Activated effector memory CD4-positive, alpha-beta T cell treated with Interleukin-2 at 50 U/mL for 16 hours (primary cell): ENCODE measurements around the gene HOGA1.
"Not testable (repeated sequence)": the region's sequence is repeated elsewhere in the genome, so short reads cannot be mapped to it uniquely, and the experiment has no call there.

Source experiments
- DNase-seq: peaks from one replicate; pipeline ENCODE4 v3.0.0-alpha.2; 2020

The HOGA1 gene

GRCh38 chr10:97584060-97584797, at the start of gene HOGA1:
HOGA1 (plus strand) TSS chr10:97584389; CDS start chr10:97584704, 315 bp downstream.
- no peak for DNase-seq

DNA sequence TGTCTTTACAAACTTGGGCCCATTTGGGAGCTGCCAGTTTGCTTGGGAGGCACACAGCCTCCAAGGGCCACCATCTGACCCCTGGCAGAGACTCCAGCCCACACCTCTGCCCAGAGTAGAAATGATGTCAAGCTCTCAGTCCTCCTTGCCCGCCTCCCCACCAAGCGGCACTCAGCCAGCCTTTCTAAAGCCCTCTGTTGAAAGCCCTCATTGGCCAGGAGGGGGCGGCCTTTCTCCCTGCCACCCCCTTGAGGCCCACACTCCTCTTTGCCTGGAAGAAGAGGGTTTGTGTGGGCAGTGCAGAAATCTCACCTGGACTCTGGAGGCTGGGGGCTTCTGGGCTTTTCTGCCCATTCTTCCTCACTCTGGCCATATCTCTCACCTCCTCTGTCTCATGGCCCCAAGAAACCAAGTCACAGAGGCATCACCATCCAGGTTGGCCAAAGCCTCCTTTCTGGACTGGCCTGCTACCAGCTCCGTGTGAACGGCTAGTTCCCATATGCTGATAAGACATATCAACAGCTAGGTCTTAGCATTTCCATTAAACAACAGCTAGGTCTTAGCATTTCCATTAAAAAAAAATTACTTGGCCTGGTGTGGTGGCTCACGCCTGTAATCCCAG, 49.3 kb upstream of the HOGA1 start:
- DNase-seq = no peak

GRCh38 chr10:97537186-97537869, 46.9 kb upstream of the HOGA1 start:
- DNase-seq = no peak

DNA sequence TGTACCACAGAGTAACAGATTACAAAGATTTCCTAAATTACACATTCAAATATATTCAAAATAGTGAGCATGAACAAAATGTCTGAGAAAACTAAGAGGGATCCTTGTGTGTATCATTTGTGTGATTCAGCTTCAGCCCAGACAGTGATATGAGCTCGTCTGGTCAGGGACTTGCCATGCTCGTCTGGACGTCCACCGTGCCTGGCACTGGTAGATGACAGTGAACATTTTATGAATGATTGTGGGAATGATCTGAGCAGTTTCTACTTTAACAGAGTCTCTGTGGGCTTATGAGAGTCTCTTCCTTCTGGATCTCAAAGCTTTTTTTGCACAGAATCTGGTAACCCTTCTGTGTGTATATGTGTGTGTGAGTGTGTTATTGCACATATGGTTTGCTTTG, 45.8 kb upstream of the HOGA1 start:
- DNase-seq = no peak

- no peak for DNase-seq
These were observed 45.4 kb upstream of the HOGA1 start for GRCh38 chr10:97538839-97539238.

DNA sequence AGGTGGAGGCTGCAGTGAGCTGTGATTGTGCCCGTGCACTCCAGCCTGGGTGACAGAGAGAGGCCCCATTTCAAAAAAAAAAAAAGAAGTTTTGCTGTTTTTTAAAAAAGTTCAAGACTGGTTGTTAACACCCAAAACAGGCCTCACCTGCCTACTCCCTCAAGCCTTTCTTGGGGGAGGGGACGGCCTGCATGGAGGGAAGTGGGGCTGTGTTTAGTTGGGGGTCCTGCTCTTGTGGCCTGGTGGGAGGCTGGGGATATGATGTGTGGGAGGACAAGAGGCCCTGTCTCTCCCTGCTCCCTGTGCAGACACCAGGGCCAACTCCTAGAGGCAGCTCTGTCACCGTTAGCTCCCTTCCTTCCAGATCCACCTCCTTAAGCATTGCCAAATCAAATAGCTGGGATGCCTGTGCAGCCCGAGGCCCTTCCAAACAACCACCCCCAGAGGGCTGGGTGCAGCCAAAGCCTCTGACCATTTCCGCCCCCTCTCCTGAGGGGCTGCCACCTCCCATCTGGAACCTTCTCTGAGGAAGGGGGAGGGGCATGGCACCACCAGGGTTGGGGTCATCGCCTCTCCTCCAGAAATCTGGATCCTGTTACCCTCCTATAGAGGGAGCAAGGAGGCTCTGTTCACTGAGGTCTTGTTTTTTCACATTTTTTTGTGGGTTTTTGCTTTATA, 44.5 kb upstream of the HOGA1 start:
- DNase-seq = no peak

DNA sequence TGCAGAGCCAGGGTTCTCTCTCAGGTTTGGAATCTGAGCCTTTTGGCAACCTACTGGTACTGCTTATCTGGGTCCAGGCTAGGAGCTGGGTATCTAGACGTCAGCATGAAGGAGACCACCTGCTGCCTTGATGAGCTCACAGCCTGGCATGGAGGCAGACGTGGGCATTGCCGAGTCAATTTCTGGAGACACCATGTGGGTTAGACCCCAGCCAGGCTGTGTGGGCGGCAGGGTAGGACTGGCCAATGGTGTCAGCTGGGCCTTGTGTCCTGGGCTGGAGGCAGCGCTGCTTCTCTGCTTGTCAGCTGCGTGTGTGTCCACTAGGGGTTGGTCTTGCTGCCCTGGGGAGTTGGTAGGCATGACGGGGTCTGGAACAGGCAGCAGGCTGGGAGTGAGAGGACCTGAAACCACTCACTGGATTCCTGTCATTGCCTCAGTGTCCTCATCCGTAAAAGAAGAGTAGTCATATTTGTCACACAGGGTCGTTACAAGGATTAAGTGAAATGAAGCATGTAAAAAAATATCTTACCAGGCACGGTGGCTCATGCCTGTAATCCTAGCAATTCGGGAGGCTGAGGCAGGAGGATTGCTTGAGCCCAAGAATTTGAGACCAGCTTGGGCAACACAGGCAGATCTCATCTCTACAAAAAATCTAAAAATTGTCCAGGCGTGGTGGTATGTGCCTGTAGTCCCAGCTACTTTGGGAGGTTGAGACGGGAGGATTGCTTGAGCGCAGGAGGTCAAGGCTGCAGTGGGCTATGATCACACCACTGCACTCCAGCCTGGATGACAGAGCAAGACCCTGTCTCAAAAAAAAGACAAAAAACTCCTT, 43.3 kb upstream of the HOGA1 start:
- DNase-seq = no peak

DNA sequence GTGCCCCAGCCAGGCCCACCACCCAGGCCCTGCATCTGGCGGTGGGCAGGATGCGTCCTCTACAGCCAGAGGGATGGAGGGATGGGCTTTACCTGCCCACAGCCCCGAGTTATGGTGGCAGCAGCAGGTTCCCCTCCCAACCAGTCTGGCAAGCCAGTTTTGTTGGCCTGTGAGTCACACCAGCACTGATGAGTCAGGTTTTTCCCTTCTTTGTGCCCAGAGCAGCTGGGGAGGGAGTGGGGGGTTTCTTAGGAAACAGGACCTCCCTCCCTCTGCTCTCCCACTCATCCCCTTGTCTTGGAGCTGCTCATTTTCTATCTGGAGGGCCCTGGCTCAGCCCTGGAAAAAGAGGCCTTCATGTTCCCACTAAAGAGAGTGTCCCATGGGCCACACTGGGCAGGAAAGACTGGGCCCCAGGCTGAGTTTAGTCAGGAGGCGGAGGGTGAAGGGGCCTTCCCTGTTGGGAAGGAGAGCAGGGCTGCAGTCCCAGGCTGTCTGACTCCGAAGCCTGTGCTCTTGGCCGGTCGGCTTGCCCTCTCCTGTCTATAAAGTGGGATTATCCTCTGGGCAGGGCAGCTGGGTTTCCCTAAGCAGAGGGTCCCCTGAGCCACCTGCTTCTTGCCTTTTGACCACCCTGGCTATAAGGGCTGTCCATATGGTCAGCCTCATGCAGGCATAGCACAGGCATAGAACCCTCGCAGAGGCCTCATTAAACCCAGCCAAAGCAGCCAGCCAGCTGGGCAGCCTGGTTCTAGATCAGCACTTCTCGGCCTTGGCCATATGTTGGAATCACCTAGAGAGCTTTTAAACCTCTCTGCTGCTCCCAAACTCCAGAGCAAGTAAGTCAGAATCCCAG, 41.8 kb upstream of the HOGA1 start:
- no peak for DNase-seq

GRCh38 chr10:97543025-97543546, 41.1 kb upstream of the HOGA1 start:
- no peak for DNase-seq

GRCh38 chr10:97546456-97547270, 37.5 kb upstream of the HOGA1 start:
- DNase-seq = no peak

DNA sequence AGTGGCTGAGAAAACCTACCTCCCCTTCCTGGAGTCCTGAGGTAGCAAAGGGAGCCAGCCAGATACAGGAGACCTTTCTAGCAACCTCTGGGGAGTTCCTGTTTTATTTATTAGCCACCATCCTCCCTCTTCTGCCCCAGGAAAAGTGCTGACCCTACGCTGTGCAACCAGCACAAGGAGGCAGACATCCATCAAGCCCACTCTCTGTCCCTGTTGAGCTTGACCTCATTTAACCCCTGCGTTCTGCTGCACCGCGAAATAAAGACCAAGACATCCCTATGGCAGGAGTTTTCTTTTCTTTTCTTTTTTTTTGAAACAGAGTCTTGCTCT, 37.0 kb upstream of the HOGA1 start:
- DNase-seq = no peak

- no peak for DNase-seq
These were observed 36.2 kb upstream of the HOGA1 start for GRCh38 chr10:97547962-97548361.

- no peak for DNase-seq
These were observed 35.2 kb upstream of the HOGA1 start for GRCh38 chr10:97548828-97549455.

GRCh38 chr10:97549587-97550322, 34.4 kb upstream of the HOGA1 start:
- DNase-seq = no peak

GRCh38 chr10:97550336-97551149, 33.6 kb upstream of the HOGA1 start:
- no peak for DNase-seq

DNA sequence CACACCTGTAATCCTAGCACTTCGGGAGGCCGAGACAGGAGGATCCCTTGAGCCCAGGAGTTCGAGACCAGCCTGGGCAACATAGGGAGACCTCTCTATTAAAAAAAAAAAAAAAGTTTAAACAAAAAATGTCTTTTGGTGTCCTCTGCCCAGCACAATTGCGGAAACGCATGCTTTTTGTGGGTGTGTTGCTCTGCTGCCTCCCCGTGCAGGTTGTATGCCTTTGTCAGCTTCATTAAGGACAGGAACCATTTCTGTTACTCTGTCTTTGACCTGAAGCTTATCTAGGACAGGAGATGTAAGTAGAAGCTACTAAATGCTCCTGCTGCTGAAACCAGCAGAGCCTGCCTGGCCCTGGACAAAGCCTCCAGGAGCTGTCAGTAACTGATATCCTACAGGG, 32.9 kb upstream of the HOGA1 start:
- DNase-seq = no peak

- DNase-seq = peak; percentile 34
These were observed 30.6 kb upstream of the HOGA1 start for GRCh38 chr10:97553575-97554031.

DNA sequence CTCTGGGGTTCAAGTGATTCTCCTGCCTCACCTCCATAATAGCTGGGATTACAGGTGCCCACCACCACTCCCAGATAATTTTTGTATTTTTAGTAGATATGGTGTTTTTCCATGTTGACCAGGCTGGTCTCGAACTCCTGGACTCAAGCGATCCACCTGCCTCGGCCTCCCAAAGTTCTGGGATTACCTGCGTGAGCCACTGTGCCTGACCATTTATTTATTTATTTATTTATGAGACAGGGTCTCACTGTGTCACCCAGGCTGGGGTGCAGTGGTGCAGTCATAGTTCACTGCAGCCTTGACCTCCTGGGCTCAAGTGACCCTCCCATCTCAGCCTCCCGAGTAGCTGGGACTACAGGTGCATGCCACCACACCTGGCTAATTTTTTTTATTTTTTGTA, 29.9 kb upstream of the HOGA1 start:
- DNase-seq = not testable (repeated sequence)
